Thyroid gland (tissue), 4 donors: ENCODE data around the gene CCDC107.

ENCODE experiments used
- POLR2A ChIP-seq, 2 donors: fragments of 450-650 bp; IDR thresholded peaks; one replicate each; pipeline ENCODE4 v1.6.1; 2017; ENCODE audit warnings: antibody characterized with exemption in 2 of 2, mild to moderate bottlenecking in 2 of 2, moderate library complexity in 1 of 2
- TF ChIP-seq, protein P1 (sequence below), 6 experiments: fragments of 200-600 bp in 3 of 6; fragments of 450-650 bp in 3 of 6; sonication (generic) in 3 of 6; IDR thresholded peaks; one replicate each; pipeline ENCODE4 v1.5.1; 2016 to 2019; ENCODE audit warnings: antibody characterized with exemption in 6 of 6, mild to moderate bottlenecking in 2 of 6, inconsistent platforms in 1 of 6, moderate library complexity in 1 of 6

DNA sequence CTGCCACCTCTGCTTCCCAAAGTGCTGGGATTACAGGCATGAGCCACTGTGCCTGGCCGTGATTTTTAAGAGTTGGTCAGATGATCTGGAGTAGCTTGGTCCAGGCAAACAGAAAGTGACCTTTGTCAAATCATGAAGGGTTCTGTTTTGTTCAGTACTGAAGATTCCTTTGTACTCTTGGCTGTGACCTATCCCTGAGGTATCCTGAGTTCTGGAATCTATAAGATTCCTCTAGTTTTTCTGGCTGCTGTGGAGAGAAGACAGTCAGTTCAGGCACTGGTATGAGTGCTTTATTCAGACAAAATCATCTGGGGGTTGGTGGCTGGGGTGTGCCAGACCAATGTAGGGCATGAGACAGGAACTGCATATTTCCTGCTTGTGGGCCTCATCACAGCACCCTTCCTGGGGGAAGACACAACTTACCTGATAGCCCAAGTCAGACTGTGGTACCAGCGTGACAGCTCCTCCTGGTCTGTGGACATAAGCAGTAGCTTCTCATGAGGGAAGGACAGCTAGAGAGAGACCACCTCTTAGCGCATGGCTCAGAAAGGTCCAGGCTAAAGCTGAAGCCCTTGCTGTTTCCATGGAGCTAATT is 3.8 kb downstream of the CCDC107 start:
- TF ChIP-seq, protein P1, sequence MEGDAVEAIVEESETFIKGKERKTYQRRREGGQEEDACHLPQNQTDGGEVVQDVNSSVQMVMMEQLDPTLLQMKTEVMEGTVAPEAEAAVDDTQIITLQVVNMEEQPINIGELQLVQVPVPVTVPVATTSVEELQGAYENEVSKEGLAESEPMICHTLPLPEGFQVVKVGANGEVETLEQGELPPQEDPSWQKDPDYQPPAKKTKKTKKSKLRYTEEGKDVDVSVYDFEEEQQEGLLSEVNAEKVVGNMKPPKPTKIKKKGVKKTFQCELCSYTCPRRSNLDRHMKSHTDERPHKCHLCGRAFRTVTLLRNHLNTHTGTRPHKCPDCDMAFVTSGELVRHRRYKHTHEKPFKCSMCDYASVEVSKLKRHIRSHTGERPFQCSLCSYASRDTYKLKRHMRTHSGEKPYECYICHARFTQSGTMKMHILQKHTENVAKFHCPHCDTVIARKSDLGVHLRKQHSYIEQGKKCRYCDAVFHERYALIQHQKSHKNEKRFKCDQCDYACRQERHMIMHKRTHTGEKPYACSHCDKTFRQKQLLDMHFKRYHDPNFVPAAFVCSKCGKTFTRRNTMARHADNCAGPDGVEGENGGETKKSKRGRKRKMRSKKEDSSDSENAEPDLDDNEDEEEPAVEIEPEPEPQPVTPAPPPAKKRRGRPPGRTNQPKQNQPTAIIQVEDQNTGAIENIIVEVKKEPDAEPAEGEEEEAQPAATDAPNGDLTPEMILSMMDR (IDR thresholded peaks at IDR 0.05) = no peak
- no peak for TF ChIP-seq POLR2A (IDR thresholded peaks at IDR 0.05)
